EL (cell line): ENCODE measurements around the gene SEPTIN10.

Experiments
- DNase-seq: peaks from one replicate; pipeline ENCODE4 v3.0.0-alpha.2; 2016

SEPTIN10 gene

GRCh38 chr2:109519513-109519912 lies 94.3 kb downstream of the SEPTIN10 start:
- no peak for DNase-seq

- DNase-seq: no peak
Observed at GRCh38 chr2:109517118-109517889, 96.5 kb downstream of the SEPTIN10 start.

GRCh38 chr2:109516445-109517117 lies 97.2 kb downstream of the SEPTIN10 start:
- DNase-seq: peak; percentile 34

- no peak for DNase-seq
Observed at GRCh38 chr2:109514857-109515256, 98.9 kb downstream of the SEPTIN10 start.

- peak; percentile 81 for DNase-seq
Observed at GRCh38 chr2:109513749-109514588, 99.8 kb downstream of the SEPTIN10 start.

GRCh38 chr2:109513230-109513629 lies 100.5 kb downstream of the SEPTIN10 start:
- no peak for DNase-seq

- DNase-seq: no peak
Observed at GRCh38 chr2:109512076-109512475, 101.7 kb downstream of the SEPTIN10 start.

GRCh38 chr2:109511168-109511567 lies 102.6 kb downstream of the SEPTIN10 start:
- no peak for DNase-seq

GRCh38 chr2:109510136-109511028 lies 103.4 kb downstream of the SEPTIN10 start:
- peak; percentile 77 for DNase-seq

GRCh38 chr2:109508556-109508955 lies 105.2 kb downstream of the SEPTIN10 start:
- DNase-seq: no peak

GRCh38 chr2:109507828-109508227 lies 105.9 kb downstream of the SEPTIN10 start:
- no peak for DNase-seq

GRCh38 chr2:109507217-109507616 lies 106.5 kb downstream of the SEPTIN10 start:
- DNase-seq: no peak

GRCh38 chr2:109503191-109503590 lies 110.6 kb downstream of the SEPTIN10 start:
- DNase-seq: no peak

GRCh38 chr2:109501461-109501860 lies 112.3 kb downstream of the SEPTIN10 start:
- no peak for DNase-seq

GRCh38 chr2:109500910-109501309 lies 112.9 kb downstream of the SEPTIN10 start:
- DNase-seq: no peak

GRCh38 chr2:109499566-109499965 lies 114.2 kb downstream of the SEPTIN10 start:
- no peak for DNase-seq

GRCh38 chr2:109498906-109499305 lies 114.9 kb downstream of the SEPTIN10 start:
- DNase-seq: no peak

- DNase-seq: peak; percentile 29
Observed at GRCh38 chr2:109497911-109498870, 115.6 kb downstream of the SEPTIN10 start.

GRCh38 chr2:109497463-109497862 lies 116.3 kb downstream of the SEPTIN10 start:
- peak; percentile 87 for DNase-seq

- DNase-seq: no peak
Observed at GRCh38 chr2:109494351-109494750, 119.4 kb downstream of the SEPTIN10 start.
